HG03108 (cell line): ENCODE data around the gene ZNF225.
A peak's percentile ranks its signal among the peaks of the same experiment; 100 is the strongest.
"Not testable (repeated sequence)": the region's sequence is repeated elsewhere in the genome, so short reads cannot be mapped to it uniquely, and the experiment has no call there.

Experiments
- ATAC-seq: cut with Tn5 transposase; IDR thresholded peaks from one replicate; pipeline ENCODE4 v1.9.1; 2021; ENCODE audit warnings: moderate library complexity; ENCODE audit not compliant: unreplicated experiment

ZNF225 gene

GRCh38 chr19:44156475-44156874, 43.3 kb downstream of the ZNF225 start:
- ATAC-seq = no peak

- ATAC-seq = no peak
Observed at GRCh38 chr19:44163789-44164188, 50.6 kb downstream of the ZNF225 start.

- ATAC-seq = no peak
Observed at GRCh38 chr19:44164327-44164672, 51.1 kb downstream of the ZNF225 start.

GRCh38 chr19:44164673-44165512, 51.7 kb downstream of the ZNF225 start, which contains the start of gene ZNF226:
ZNF226 (plus strand) TSS chr19:44165100; CDS start chr19:44170081, 4,981 bp downstream.
- peak; percentile 88 for ATAC-seq

- ATAC-seq = not testable (repeated sequence)
Observed at GRCh38 chr19:44170660-44171059, 57.5 kb downstream of the ZNF225 start.

- ATAC-seq = no peak
Observed at GRCh38 chr19:44176590-44176989, 63.4 kb downstream of the ZNF225 start.

- ATAC-seq = no peak
Observed at GRCh38 chr19:44180968-44181367, 67.8 kb downstream of the ZNF225 start.

GRCh38 chr19:44182145-44182544, 68.9 kb downstream of the ZNF225 start:
- ATAC-seq = no peak
